SK-N-SH (cell line): ENCODE measurements around the gene SLC41A3. TPM values are rescaled to one million over a fixed set of nuclear protein-coding genes. Genes with fewer than 3 reads are reported as not detected.

Experiments
- CTCF ChIA-PET: fragments of 300-600, 350-600 bp; formaldehyde crosslinking; extraction: SDS; loops from one replicate; lab custom pipeline; 2021; lab: Yijun Ruan, JAX
- POLR2A ChIA-PET: fragments of 350-600 bp; sonication (Branson Sonifier 250); formaldehyde crosslinking; extraction: SDS; loops from one replicate; lab custom pipeline; 2020; ENCODE audit warnings: antibody characterized with exemption, inconsistent platforms; lab: Yijun Ruan, JAX
- DNase-seq: peaks from one replicate; pipeline ENCODE4 v3.0.0; 2012
- H2AFZ ChIP-seq: fragments of 200-600 bp; sonication (generic); 2 replicates; pipeline ENCODE4 v1.8.1; 2016; ENCODE audit warnings: antibody characterized with exemption, mild to moderate bottlenecking, low read depth
- H3F3A ChIP-seq: fragments of 200-600 bp; sonication (generic); replicated peaks from 2 replicates; pipeline ENCODE3; 2016; ENCODE audit warnings: antibody characterized with exemption, mild to moderate bottlenecking; ENCODE audit not compliant: insufficient read depth
- H3K27ac ChIP-seq, 2 experiments: fragments of 200-500 bp in 1 of 2; fragments of 200-600 bp in 1 of 2; sonication (Bioruptor generic) in 1 of 2; sonication (generic), shearing (Covaris generic) in 1 of 2; 2 replicates each; pipeline versions ENCODE4 v1.5.1 to v1.6.1; 2014 to 2016; ENCODE audit warnings: low read depth in 2 of 2, inconsistent platforms in 1 of 2, low read length in 1 of 2, mild to moderate bottlenecking in 1 of 2, mixed read lengths in 1 of 2
- H3K27me3 ChIP-seq: fragments of 200-600 bp; sonication (generic), shearing (Covaris generic); 2 replicates; pipeline ENCODE4 v1.6.1; 2016; ENCODE audit warnings: mixed run types; ENCODE audit not compliant: insufficient read depth
- H3K36me3 ChIP-seq, 2 experiments: fragments of 200-500 bp in 1 of 2; fragments of 200-600 bp in 1 of 2; sonication (Bioruptor generic) in 1 of 2; sonication (generic) in 1 of 2; replicated peaks in 1 of 2; 2 replicates each; pipeline versions ENCODE3 to v1.5.1; 2014 to 2016; ENCODE audit warnings: low read length in 1 of 2, mild to moderate bottlenecking in 1 of 2; ENCODE audit not compliant: insufficient read depth in 2 of 2, control insufficient read depth in 1 of 2
- H3K4me1 ChIP-seq, 2 experiments: fragments of 200-500 bp in 1 of 2; fragments of 200-600 bp in 1 of 2; sonication (Bioruptor generic) in 1 of 2; sonication (generic), shearing (Covaris generic) in 1 of 2; 2 replicates each; pipeline versions ENCODE4 v1.5.1 to v1.6.1; 2014 to 2016; ENCODE audit warnings: low read depth in 1 of 2, low read length in 1 of 2, mixed run types in 1 of 2; ENCODE audit not compliant: insufficient read depth in 2 of 2, control insufficient read depth in 1 of 2
- H3K4me2 ChIP-seq: fragments of 200-600 bp; sonication (generic), shearing (Covaris generic); 2 replicates; pipeline ENCODE4 v1.6.1; 2017; ENCODE audit warnings: mixed run types
- H3K4me3 ChIP-seq, 2 experiments: fragments of 200-500 bp in 1 of 2; fragments of 200-600 bp in 1 of 2; sonication (Bioruptor generic) in 1 of 2; sonication (generic), shearing (Covaris generic) in 1 of 2; 2 replicates each; pipeline versions ENCODE4 v1.5.1 to v1.8.1; 2014 to 2016; ENCODE audit warnings: low read depth in 2 of 2, inconsistent platforms in 1 of 2, low read length in 1 of 2, mild to moderate bottlenecking in 1 of 2, mixed read lengths in 1 of 2, moderate library complexity in 1 of 2
- H3K79me2 ChIP-seq: fragments of 200-600 bp; sonication (generic); 2 replicates; pipeline ENCODE4 v1.8.1; 2017; ENCODE audit warnings: mild to moderate bottlenecking; ENCODE audit not compliant: insufficient read depth
- H3K9ac ChIP-seq: fragments of 200-600 bp; sonication (generic); 2 replicates; pipeline ENCODE4 v1.6.1; 2017; ENCODE audit warnings: mixed run types
- H3K9me2 ChIP-seq: fragments of 200-600 bp; sonication (generic); 2 replicates; pipeline ENCODE4 v1.6.1; 2017; ENCODE audit warnings: mixed run types
- H3K9me3 ChIP-seq: fragments of 200-600 bp; sonication (generic); 2 replicates; pipeline ENCODE4 v1.6.1; 2017; ENCODE audit warnings: mixed run types, mild to moderate bottlenecking, moderate library complexity
- H4K20me1 ChIP-seq: fragments of 200-600 bp; sonication (generic); 2 replicates; pipeline ENCODE4 v1.6.1; 2017; ENCODE audit warnings: mild to moderate bottlenecking, mixed run types; ENCODE audit not compliant: insufficient read depth
- ELF1 ChIP-seq: IDR thresholded peaks from 2 replicates; pipeline ENCODE4 v1.4.0; 2012
- EP300 ChIP-seq, 2 experiments: IDR thresholded peaks; 2 replicates each; pipeline versions ENCODE4 v1.4.0 to v1.6.1; 2012; ENCODE audit warnings: borderline replicate concordance in 1 of 2, low read depth in 1 of 2, low read length in 1 of 2
- EZH2phosphoT487 ChIP-seq: fragments of 200-600 bp; sonication (generic); IDR thresholded peaks from 2 replicates; pipeline ENCODE4 v1.6.1; 2017; ENCODE audit warnings: low read depth, mixed run types, mild to moderate bottlenecking, antibody characterized with exemption, moderate library complexity, borderline replicate concordance
- FOXM1 ChIP-seq: IDR thresholded peaks from 2 replicates; pipeline ENCODE4 v1.4.0; 2012; ENCODE audit warnings: low read depth, mild to moderate bottlenecking
- JUND ChIP-seq: IDR thresholded peaks from 2 replicates; pipeline ENCODE4 v1.4.0; 2012
- MEF2A ChIP-seq: IDR thresholded peaks from 2 replicates; pipeline ENCODE4 v1.4.0; 2012; ENCODE audit warnings: low read depth, borderline replicate concordance
- MXI1 ChIP-seq: IDR thresholded peaks from 2 replicates; pipeline ENCODE4 v1.6.1; 2012; ENCODE audit warnings: mild to moderate bottlenecking, low read depth, low read length, improper control_type of control experiment
- NFIC ChIP-seq: IDR thresholded peaks from 2 replicates; pipeline ENCODE4 v1.4.0; 2012; ENCODE audit warnings: borderline replicate concordance
- NRF1 ChIP-seq: IDR thresholded peaks from 2 replicates; pipeline ENCODE4 v1.6.1; 2012; ENCODE audit warnings: low read depth, mild to moderate bottlenecking, low read length
- REST ChIP-seq: IDR thresholded peaks from 2 replicates; pipeline ENCODE4 v1.6.1; 2012; ENCODE audit warnings: mild to moderate bottlenecking, low read depth, low read length, moderate library complexity
- RFX5 ChIP-seq: IDR thresholded peaks from 2 replicates; pipeline ENCODE4 v1.6.1; 2012; ENCODE audit warnings: mild to moderate bottlenecking, improper control_type of control experiment, low read length
- RXRA ChIP-seq: IDR thresholded peaks from 2 replicates; pipeline ENCODE4 v1.4.0; 2012; ENCODE audit warnings: low read depth, mild to moderate bottlenecking, borderline replicate concordance
- TCF12 ChIP-seq: IDR thresholded peaks from 2 replicates; pipeline ENCODE4 v1.4.0; 2012
- TEAD4 ChIP-seq: IDR thresholded peaks from 2 replicates; pipeline ENCODE4 v1.4.0; 2012; ENCODE audit warnings: mild to moderate bottlenecking, borderline replicate concordance; ENCODE audit not compliant: insufficient read depth
- YY1 ChIP-seq: IDR thresholded peaks from 2 replicates; pipeline ENCODE4 v1.4.0; 2012; ENCODE audit warnings: low read depth, mild to moderate bottlenecking
- WGBS: methylation state at CpG from one replicate; pipeline ENCODE4 v1.1.6; 2017; ENCODE audit warnings: low lambda C conversion rate; 5-methylcytosine and 5-hydroxymethylcytosine counted together
- polyA plus RNA-seq, 3 experiments: library from polyadenylated mRNA; depleted of rRNA; stranded (reverse); fragments of >200 nt; gene quantifications; 2 replicates each; pipeline ENCODE4 v1.2.3, GENCODE V29; 2012
- TF ChIP-seq, protein P1 (sequence below): IDR thresholded peaks from 2 replicates; pipeline ENCODE4 v1.4.0; 2012; ENCODE audit warnings: low read depth
- TF ChIP-seq, protein P2 (sequence below): IDR thresholded peaks from 2 replicates; pipeline ENCODE4; 2012
- TF ChIP-seq, protein P3 (sequence below): fragments of 150-350 bp; IDR thresholded peaks from 2 replicates; pipeline ENCODE4 v1.6.1; 2017; ENCODE audit warnings: antibody characterized with exemption, low read length, low read depth, borderline replicate concordance
- TF ChIP-seq, protein P4 (sequence below): IDR thresholded peaks from 2 replicates; pipeline ENCODE4 v1.4.0; 2012; ENCODE audit warnings: low read depth, borderline replicate concordance

Gene SLC41A3
- polyA plus RNA-seq, 1 of the 3 experiments (the other 2 are of a cell fraction): 53.4 TPM

DNA sequence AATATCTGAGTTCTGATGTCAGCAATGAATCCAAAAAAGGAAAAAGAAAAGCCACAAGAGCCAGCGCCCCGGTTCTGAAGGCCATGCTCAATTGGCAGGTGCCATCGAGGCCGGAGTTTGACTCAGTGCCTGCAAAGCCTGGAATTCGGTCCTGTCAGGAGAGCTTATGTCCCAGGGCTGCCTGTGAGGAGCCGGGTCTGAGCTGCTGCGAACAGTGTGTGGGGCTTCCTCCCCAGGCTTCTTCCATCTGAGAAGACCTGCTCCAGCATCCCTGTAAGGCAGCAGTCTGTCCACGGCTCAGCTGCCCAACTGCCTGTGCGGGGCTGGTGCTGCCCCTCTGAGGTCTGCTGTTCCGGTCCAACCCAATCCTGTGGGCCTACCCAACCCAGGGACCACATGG, 68.8 kb downstream of the SLC41A3 start:
- CTCF ChIA-PET: interaction anchor here (1.6 kb wide), 1 partner anchor 43 kb away, joined by 3 read pairs; no protein-coding TSS in a partner anchor
- no peak for DNase-seq
- H4K20me1 ChIP-seq: no peaks in the 10 kb centered on the region
- no peak overlapping the region for H3K4me2 ChIP-seq
- H3K27ac ChIP-seq: no peak overlapping the region
- no peaks in the 10 kb centered on the region; a peak in 1 of 4 replicates for H3K4me1 ChIP-seq
- POLR2A ChIA-PET: no interaction called here
- peaks cover 0 to 4% of the 10 kb centered on the region in 2 experiments for H3K36me3 ChIP-seq
- H3K9me2 ChIP-seq: no peaks in the 10 kb centered on the region
- H3K9ac ChIP-seq: no peak overlapping the region
- no peaks in the 10 kb centered on the region for H3K9me3 ChIP-seq
- H3K27me3 ChIP-seq: no peaks in the 10 kb centered on the region
- WGBS: 96% methylated on average over 5 of the region's 10 CpGs
- TF ChIP-seq ELF1 (no peak), TEAD4 (no peak)
- no peak overlapping the region for H2AFZ ChIP-seq
- no peaks in the 10 kb centered on the region for H3F3A ChIP-seq
- no peaks in the 10 kb centered on the region for H3K79me2 ChIP-seq
- no peak overlapping the region for H3K4me3 ChIP-seq

GRCh38 chr3:126014252-126014651, 69.7 kb downstream of the SLC41A3 start:
- Histone ChIP-seq H3K9me2 (no peaks in the 10 kb centered on the region), H3K9ac (no peak overlapping the region), H3K4me2 (no peak overlapping the region), H3K4me3 (no peak overlapping the region), H3K79me2 (no peaks in the 10 kb centered on the region), H3K4me1 (no peaks in the 10 kb centered on the region; a peak in 1 of 4 replicates), H3K9me3 (no peaks in the 10 kb centered on the region), H3K27me3 (no peaks in the 10 kb centered on the region), H3F3A (no peaks in the 10 kb centered on the region), H2AFZ (no peak overlapping the region), H3K27ac (peak overlapping the region in 1 of 2 experiments; percentile 18; a peak in 1 of 4 replicates), H3K36me3 (peaks cover 0 to 4% of the 10 kb centered on the region in 2 experiments), H4K20me1 (no peaks in the 10 kb centered on the region)
- ChIA-PET POLR2A (no interaction called here), CTCF (no interaction called here)
- DNase-seq: no peak
- 31% methylated on average over 3 of the region's 4 CpGs for WGBS
- TF ChIP-seq MEF2A (no peak), EP300 (IDR thresholded peaks at IDR 0.05; ENCODE audit: borderline replicate concordance in 1 of 2, low read depth in 1 of 2, low read length in 1 of 2) (no peak), ELF1 (no peak), MXI1 (no peak), NFIC (no peak), YY1 (no peak), REST (peak; percentile 91), TCF12 (peak; percentile 74; the same call in 1 of the 2 replicates), NRF1 (no peak), RXRA (no peak), JUND (peak; percentile 55), RFX5 (no peak), TEAD4 (no peak), EZH2phosphoT487 (no peak), FOXM1 (no peak)
- TF ChIP-seq, protein P1, sequence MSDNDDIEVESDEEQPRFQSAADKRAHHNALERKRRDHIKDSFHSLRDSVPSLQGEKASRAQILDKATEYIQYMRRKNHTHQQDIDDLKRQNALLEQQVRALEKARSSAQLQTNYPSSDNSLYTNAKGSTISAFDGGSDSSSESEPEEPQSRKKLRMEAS: no peak
- TF ChIP-seq, protein P2, sequence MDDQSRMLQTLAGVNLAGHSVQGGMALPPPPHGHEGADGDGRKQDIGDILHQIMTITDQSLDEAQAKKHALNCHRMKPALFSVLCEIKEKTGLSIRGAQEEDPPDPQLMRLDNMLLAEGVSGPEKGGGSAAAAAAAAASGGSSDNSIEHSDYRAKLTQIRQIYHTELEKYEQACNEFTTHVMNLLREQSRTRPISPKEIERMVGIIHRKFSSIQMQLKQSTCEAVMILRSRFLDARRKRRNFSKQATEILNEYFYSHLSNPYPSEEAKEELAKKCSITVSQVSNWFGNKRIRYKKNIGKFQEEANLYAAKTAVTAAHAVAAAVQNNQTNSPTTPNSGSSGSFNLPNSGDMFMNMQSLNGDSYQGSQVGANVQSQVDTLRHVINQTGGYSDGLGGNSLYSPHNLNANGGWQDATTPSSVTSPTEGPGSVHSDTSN: peak; percentile 89
- TF ChIP-seq, protein P3, sequence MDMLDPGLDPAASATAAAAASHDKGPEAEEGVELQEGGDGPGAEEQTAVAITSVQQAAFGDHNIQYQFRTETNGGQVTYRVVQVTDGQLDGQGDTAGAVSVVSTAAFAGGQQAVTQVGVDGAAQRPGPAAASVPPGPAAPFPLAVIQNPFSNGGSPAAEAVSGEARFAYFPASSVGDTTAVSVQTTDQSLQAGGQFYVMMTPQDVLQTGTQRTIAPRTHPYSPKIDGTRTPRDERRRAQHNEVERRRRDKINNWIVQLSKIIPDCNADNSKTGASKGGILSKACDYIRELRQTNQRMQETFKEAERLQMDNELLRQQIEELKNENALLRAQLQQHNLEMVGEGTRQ: no peak
- TF ChIP-seq, protein P4, sequence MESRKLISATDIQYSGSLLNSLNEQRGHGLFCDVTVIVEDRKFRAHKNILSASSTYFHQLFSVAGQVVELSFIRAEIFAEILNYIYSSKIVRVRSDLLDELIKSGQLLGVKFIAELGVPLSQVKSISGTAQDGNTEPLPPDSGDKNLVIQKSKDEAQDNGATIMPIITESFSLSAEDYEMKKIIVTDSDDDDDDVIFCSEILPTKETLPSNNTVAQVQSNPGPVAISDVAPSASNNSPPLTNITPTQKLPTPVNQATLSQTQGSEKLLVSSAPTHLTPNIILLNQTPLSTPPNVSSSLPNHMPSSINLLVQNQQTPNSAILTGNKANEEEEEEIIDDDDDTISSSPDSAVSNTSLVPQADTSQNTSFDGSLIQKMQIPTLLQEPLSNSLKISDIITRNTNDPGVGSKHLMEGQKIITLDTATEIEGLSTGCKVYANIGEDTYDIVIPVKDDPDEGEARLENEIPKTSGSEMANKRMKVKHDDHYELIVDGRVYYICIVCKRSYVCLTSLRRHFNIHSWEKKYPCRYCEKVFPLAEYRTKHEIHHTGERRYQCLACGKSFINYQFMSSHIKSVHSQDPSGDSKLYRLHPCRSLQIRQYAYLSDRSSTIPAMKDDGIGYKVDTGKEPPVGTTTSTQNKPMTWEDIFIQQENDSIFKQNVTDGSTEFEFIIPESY: no peak
